ENCODE measurements around the gene NCOA3.
"Not testable (repeated sequence)": the region's sequence is repeated elsewhere in the genome, so short reads cannot be mapped to it uniquely, and the experiment has no call there.

The NCOA3 gene

DNA sequence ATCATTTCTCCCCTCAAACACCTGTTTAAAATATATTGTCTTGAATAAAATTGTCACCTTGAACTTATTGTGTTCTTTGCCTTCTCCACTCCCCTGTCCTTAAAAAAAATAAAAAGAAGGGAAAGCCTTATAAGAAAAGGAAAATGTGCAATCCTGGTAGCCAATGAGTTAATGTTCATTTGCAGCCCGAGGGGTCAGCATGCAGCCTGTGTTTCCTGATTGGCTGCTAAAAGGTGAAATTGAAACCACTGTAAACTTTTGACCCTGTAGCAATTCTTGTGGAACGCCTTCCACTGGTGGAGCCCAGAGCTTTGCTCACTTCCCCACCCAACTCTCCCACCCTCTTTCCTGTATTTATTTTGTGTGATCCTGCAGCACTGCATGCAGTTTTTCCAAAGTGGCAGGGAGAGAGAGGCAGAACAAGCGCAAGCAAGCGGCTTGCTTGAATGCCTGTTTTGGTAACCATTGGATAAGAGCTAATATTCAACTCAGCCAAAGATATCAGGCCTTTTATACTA lies 74.9 kb downstream of the NCOA3 start:
- TF ChIP-seq, protein P1, sequence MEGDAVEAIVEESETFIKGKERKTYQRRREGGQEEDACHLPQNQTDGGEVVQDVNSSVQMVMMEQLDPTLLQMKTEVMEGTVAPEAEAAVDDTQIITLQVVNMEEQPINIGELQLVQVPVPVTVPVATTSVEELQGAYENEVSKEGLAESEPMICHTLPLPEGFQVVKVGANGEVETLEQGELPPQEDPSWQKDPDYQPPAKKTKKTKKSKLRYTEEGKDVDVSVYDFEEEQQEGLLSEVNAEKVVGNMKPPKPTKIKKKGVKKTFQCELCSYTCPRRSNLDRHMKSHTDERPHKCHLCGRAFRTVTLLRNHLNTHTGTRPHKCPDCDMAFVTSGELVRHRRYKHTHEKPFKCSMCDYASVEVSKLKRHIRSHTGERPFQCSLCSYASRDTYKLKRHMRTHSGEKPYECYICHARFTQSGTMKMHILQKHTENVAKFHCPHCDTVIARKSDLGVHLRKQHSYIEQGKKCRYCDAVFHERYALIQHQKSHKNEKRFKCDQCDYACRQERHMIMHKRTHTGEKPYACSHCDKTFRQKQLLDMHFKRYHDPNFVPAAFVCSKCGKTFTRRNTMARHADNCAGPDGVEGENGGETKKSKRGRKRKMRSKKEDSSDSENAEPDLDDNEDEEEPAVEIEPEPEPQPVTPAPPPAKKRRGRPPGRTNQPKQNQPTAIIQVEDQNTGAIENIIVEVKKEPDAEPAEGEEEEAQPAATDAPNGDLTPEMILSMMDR (IDR thresholded peaks at IDR 0.05; ENCODE audit: low read depth, low read length, missing control alignments): no peak
- DNase-seq (ENCODE audit: low read depth): peak; percentile 26
- H3K4me3 ChIP-seq (ENCODE audit: low read depth, low read length): no peak overlapping the region

DNA sequence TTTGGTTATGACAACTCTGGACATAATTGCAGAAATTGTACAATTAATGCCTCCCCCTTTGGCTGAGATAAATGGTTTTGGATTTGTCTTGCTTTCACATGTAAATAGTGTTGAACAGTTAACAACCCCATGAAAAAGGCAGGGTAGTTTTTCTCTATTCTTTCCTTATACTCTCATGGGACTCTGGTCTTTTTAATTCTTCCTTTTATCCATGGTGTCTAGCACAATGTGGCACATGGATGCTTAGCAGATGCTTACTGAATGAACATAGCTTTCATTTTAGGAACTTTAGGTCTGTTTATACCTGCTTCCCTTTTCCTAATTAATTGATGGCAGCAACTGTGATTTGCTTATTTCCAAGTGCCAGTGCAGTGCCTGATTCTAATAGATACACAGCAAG lies 75.6 kb downstream of the NCOA3 start:
- no peak overlapping the region for H3K4me3 ChIP-seq (ENCODE audit: low read depth, low read length)
- TF ChIP-seq, protein P1 (IDR thresholded peaks at IDR 0.05; ENCODE audit: low read depth, low read length, missing control alignments): no peak
- DNase-seq (ENCODE audit: low read depth): no peak

DNA sequence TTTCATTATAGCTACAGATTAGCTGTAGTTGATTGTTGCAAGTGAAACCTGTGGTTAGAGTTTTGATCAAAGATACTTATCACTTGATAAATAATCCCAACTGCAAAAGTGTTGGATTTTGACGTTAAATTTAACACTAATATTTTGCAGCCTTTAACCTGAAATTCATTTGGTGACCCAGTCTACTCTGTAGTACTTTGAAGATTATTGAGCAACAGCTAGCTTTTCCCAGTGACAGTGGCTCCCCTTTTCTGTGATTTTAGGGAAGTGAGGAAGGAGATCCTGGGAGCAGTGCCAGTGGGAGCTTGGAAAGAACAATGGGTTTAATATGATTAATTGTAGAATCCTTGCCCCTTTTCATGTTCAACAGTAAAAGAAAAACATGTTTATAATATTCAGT lies 76.9 kb downstream of the NCOA3 start:
- TF ChIP-seq, protein P1 (IDR thresholded peaks at IDR 0.05; ENCODE audit: low read depth, low read length, missing control alignments): no peak
- DNase-seq (ENCODE audit: low read depth): no peak
- H3K4me3 ChIP-seq (ENCODE audit: low read depth, low read length): no peak overlapping the region

DNA sequence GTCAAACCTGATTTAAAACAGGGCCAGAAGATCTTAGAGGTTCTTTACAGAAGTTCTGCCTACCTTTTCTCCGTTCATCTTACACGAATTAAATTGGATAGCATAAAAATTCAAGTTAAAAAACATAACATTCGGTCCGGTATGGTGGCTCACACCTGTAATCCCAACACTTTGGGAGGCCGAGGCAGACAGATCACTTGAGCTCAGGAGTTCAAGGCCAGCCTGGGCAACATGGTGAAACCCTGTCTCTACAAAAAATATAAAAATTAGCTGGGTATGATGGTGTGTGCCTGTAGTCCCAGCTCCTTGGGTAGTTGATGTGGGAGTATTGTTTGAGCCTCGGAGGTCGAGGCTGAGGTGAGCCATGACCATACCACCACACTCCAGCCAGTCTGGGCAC lies 79.0 kb downstream of the NCOA3 start:
- DNase-seq (ENCODE audit: low read depth); H3K4me3 ChIP-seq (ENCODE audit: low read depth, low read length): not testable (repeated sequence)

DNA sequence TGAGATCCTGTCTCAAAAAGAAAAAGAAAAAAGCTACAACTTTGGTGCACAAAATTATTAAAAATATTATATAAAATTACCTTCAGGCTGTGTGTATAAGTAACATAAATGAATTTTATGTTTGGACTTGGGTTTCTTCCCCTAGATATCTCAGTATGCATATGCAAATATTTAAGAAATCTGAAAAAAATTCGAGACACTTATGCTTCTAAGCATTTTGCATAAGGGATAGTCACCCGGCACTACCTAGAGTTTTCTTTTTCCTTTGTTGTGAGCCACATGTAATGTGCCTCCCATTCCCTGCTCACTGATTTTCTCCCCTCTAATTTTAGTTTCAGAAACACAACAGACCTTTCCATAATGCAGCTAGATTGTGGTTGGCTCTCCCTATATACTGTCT lies 79.4 kb downstream of the NCOA3 start:
- TF ChIP-seq, protein P1 (IDR thresholded peaks at IDR 0.05; ENCODE audit: low read depth, low read length, missing control alignments): no peak
- DNase-seq (ENCODE audit: low read depth): no peak
- no peak overlapping the region for H3K4me3 ChIP-seq (ENCODE audit: low read depth, low read length)

DNA sequence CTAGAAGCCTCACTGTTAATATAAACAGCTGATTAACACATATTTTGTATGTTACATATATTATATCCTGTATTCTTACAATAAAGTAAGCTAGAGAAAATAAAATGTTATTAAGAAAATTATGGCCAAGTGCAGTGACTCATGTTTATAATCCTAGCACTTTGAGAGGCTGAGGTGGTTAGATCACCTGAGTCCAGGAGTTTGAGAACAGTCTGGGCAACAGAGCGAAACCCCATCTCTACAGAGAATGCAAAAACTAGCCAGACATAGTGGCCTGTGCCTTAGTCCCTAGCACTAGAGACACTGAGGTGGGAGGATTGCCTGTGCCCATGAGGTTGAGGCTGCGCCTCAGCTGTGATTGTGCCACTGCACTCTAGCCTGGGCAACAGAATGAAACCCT lies 81.9 kb downstream of the NCOA3 start:
- no peak for DNase-seq (ENCODE audit: low read depth)
- H3K4me3 ChIP-seq (ENCODE audit: low read depth, low read length): no peak overlapping the region

DNA sequence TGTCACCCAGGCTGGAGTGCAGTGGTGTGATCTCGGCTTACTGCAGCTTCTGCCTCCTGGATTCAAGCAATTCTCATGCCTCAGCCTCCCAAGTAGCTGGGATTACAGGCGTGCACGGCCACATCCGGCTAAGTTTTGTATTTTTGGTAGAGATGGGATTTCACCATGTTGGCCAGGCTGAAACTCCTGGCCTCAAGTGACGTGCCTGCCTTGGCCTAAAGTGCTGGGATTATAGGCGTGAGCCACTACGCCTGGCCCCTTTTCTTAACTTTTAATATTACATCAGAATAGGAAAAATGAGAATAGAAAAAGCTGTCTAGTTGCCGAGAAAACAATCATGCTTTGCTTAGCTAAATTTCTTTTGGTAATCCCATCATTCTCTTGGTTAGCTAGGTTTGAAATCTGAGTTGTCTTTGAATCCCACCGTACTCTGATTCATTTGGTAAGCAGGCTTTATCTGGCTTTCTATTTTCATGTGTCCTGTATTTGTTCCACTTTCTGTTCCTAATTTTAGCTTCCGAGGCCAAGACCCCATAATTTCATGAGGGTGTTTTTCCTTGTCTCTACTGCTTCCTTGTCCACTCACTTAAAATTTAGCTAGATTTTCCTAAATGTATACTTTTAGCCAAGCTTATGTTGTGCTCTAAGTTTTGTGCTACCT lies 83.5 kb downstream of the NCOA3 start:
- TF ChIP-seq, protein P1 (IDR thresholded peaks at IDR 0.05; ENCODE audit: low read depth, low read length, missing control alignments): no peak
- no peak overlapping the region for H3K4me3 ChIP-seq (ENCODE audit: low read depth, low read length)
- no peak for DNase-seq (ENCODE audit: low read depth)

More for the DNA sequence above, 81.9 kb downstream of the NCOA3 start:
- TF ChIP-seq, protein P1 (IDR thresholded peaks at IDR 0.05; ENCODE audit: low read depth, low read length, missing control alignments): no peak

All from GM12864 (cell line).